ENCODE results near the gene DENND6A.
A peak's percentile ranks its signal among the peaks of the same experiment; 100 is the strongest.
"Not testable (repeated sequence)": the region's sequence is repeated elsewhere in the genome, so short reads cannot be mapped to it uniquely, and the experiment has no call there.

DENND6A gene

GRCh38 chr3:57694146-57694545 lies 1.3 kb upstream of the DENND6A start:
- no peak for DNase-seq

GRCh38 chr3:57692133-57692395 lies 813 bp downstream of the DENND6A start:
- DNase-seq: not testable (repeated sequence)

- peak; percentile 17 for DNase-seq
These were observed 1.3 kb downstream of the DENND6A start for GRCh38 chr3:57691411-57692132.

GRCh38 chr3:57689367-57690053 lies 3.4 kb downstream of the DENND6A start:
- DNase-seq: no peak

GRCh38 chr3:57688291-57688690 lies 4.6 kb downstream of the DENND6A start:
- no peak for DNase-seq

- no peak for DNase-seq
These were observed 9.6 kb downstream of the DENND6A start for GRCh38 chr3:57683286-57683685.

- no peak for DNase-seq
These were observed 10.6 kb downstream of the DENND6A start for GRCh38 chr3:57682284-57682683.

- peak; percentile 21 for DNase-seq
These were observed 11.2 kb downstream of the DENND6A start for GRCh38 chr3:57681691-57682090.

- DNase-seq: no peak
These were observed 12.8 kb downstream of the DENND6A start for GRCh38 chr3:57680046-57680445.

- DNase-seq: no peak
These were observed 17.3 kb downstream of the DENND6A start for GRCh38 chr3:57675530-57675929.

GRCh38 chr3:57673156-57673555 lies 19.7 kb downstream of the DENND6A start:
- DNase-seq: no peak

GRCh38 chr3:57670543-57670942 lies 22.3 kb downstream of the DENND6A start:
- no peak for DNase-seq

- DNase-seq: no peak
These were observed 31.5 kb downstream of the DENND6A start for GRCh38 chr3:57661404-57661803.

GRCh38 chr3:57659806-57660439 lies 33.0 kb downstream of the DENND6A start:
- DNase-seq: no peak

- no peak for DNase-seq
These were observed 33.7 kb downstream of the DENND6A start for GRCh38 chr3:57659004-57659673.

GRCh38 chr3:57658536-57658935 lies 34.3 kb downstream of the DENND6A start:
- no peak for DNase-seq

GRCh38 chr3:57655727-57656126 lies 37.1 kb downstream of the DENND6A start:
- DNase-seq: no peak

- DNase-seq: no peak
These were observed 38.6 kb downstream of the DENND6A start for GRCh38 chr3:57654267-57654666.

- DNase-seq: no peak
These were observed 40.7 kb downstream of the DENND6A start for GRCh38 chr3:57652203-57652602.

GRCh38 chr3:57647292-57647940 lies 45.5 kb downstream of the DENND6A start:
- no peak for DNase-seq

GRCh38 chr3:57646723-57647122 lies 46.2 kb downstream of the DENND6A start:
- peak; percentile 28 for DNase-seq

- no peak for DNase-seq
These were observed 48.1 kb downstream of the DENND6A start for GRCh38 chr3:57644740-57645139.

GRCh38 chr3:57637391-57637790 lies 55.5 kb downstream of the DENND6A start:
- no peak for DNase-seq

All from CD4-positive, alpha-beta T cell treated with Interleukin-10 for 1 hour (primary cell).